HG03025 (cell line): Measurements from ENCODE around the gene IMP3.

Experiments
- ATAC-seq: cut with Tn5 transposase; IDR thresholded peaks from one replicate; pipeline ENCODE4 v1.9.1; 2021; ENCODE audit warnings: mild to moderate bottlenecking, moderate library complexity; ENCODE audit not compliant: unreplicated experiment, low FRiP score

IMP3 gene

DNA sequence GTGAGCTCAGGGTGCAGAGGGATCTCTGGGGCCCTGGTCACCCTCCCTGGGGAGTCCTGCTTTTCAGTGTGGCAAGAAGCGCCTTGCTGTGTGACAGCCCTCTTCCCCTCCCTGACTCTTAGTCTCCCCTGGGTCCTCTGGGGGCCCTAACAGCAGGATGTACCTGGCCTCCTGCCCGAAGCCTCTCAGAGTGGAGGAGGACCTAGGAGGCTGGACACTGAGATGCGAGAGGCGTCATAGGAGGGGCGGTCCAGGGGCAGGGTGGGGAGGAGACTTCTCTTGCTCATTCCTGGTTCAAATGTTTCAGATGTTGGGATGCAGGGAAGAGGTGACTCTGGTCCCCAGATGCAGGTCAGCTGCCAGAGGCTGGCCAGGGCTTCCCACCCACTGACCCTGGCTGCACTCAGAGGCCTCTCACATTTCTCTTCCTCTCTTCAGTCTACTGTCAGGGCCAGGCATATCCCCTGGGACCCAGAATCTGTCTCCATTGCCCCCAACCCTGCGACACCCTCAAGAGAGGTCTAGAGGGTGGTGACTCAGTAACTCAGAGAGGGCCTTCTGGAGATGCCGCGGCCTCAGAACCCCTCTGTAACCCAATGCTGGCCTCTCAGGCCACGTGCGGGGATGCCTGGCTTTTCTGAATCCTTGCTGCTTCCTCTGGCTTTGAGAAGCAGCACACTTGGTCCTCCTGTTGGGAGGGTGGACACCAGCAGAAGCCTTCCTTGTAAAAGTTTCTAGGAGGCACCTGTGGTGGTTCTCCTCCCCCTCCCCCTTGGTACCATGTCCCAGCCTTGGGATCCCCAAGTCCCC, 33.6 kb upstream of the IMP3 start:
- no peak for ATAC-seq

DNA sequence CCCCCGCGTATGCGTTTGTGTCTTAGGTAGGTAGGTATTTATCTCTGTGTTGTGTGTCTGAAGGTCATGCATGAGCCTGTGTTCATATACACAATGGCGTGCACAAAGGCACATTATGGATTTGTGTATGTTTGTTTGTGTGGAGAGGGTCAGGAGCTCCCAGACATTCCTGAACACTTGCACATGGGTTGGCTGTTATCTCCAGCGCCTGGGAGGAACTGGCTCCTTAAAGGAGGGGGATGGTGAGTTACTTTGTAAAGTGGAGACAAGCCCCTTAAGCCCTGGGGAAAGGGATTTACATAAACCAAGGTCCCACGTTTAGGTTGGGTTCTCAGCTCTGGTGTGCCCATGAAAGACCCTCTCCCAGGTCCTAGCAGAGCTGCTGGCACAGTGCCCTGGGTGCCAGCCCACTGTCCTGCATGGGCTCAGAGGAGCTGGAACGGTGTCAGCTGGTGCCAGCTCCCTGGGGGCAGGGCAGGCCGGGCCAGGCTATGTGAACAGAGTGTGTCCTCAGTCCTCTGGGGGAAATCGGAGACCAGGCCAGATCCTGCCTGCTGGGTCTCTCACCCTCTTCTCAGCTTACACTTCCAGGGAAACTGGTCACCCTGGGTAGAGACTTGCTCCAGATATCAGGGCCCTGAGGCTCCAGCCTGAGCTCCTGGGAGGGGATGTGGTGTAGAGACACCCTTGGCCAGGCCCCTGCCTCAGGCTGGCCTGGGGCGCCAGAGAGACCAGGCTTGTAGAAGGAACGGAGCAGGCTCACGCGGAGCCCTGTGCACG, 32.8 kb upstream of the IMP3 start:
- no peak for ATAC-seq

DNA sequence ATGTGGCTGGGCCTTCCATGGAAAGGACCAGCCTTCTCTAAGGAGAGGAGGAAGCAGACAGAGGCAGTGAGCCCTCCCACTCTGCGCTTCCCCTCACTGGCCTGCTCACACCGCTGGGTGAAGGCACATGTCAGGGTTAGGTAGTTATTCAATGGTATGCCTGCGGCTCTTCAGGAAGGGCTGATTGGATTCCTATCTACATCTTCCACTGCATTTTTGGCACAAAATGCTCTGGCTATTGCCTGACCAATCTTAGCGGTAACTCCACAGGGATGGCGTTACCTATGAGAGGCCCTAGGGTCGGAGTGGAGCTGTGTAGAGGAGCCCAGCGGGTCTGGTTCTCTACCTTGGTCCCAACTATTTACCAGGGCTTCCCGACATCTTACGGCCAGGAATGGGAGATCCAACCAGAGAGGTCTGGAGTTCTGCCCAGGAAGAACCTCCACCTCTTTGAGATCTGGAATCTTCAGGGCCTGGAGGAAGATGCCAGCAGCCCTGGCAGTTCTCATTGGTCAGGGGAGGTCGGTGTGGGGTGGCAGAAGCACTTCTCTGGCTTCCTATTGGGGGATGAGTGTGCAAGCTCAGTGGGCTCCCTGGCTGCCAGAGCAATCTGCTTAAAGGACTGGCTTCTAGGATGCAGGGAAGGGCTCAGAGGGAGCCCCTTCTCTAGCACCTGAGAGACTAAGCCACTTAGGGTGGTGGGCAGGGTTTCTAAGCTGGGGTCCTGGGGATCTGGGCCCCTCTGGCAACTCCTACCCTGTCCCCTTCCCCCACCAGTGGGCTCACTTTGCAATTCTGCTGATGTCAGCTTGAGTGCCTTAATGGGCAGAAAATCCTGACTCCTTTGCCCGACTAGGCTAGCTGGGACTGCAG, 31.9 kb upstream of the IMP3 start:
- ATAC-seq: no peak

DNA sequence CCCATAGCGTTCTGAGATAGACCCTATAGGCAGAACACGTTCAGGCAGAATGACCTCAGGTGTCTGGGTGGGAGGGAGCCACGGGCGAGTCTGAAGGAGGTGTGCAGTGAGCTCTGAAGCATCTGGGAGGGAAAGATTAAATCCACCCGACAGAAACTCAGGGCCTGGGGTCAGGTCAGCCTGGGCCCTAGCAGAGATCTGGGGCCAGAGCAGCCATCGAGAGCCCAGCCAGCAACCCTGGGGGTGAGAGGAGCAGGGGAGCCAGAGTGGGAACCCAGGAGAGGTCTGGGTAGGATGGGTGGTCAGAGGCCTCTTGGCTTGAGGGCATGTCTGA, 29.8 kb upstream of the IMP3 start:
- ATAC-seq: no peak

DNA sequence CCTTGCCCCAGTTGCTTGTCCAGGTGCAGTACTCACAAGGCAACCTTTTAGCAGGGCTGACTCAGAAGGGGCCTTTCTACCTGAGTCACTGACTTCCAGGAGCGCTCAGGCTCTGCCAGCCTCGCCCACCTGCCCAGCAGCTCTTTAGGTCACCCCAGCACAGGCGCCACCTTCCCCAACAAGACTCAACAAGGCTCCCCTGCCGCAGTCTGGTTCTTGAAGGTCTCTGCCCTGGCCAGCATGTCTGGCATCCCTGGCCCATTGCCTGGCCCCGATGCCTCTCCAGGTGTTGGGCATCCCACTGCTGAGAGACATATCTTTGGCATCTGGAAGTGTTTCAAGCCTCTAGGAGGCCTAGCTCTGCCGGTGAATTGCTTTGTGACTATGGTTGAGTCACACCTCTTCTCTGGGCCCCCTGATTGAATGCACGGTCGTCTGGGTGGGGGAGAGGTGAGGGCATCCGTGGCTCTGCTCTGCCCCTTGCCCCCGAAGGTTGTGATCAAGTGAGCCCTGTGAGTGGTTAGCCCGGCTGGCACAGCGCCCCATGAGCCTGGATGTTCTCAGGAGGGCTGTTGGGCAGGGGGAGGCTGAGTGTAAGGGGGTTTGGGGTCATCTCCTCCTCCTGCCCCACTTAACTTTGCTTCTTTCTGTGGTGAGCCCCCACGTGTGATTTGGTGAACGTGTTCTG, 29.3 kb upstream of the IMP3 start:
- ATAC-seq: no peak

DNA sequence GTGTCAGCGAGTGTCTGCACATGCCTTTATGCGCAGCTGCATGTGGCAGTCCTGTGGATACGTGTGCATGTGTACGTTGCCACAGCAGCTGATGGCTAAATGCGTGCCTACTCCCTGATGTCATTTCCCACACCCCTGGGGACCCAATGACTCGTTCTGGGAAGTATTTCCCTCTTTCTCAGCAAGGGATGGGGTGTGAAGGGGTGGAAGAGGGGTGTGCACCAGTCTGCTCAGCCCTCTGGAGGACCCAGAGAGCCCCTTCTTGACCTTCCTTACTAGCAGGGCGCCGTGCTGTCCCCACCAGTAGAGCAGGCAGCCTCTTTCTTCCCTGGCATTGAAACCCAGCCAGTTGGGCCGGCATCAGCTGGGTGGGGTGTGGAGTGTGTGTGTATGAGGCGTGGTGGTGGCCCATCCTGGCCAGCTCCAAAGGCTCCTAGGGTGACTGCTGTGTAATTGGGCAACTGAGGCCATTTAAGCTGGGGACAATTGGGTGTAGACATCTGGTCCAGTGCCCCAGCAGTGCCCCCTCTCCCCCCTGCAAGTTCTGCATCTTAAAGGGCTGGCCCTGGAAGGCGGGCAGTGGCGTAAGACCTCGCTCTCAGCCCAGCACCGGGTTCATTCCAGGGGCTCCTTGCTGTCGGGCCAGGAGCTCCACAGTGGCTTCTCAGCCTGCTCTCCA, 26.9 kb upstream of the IMP3 start:
- ATAC-seq: no peak

DNA sequence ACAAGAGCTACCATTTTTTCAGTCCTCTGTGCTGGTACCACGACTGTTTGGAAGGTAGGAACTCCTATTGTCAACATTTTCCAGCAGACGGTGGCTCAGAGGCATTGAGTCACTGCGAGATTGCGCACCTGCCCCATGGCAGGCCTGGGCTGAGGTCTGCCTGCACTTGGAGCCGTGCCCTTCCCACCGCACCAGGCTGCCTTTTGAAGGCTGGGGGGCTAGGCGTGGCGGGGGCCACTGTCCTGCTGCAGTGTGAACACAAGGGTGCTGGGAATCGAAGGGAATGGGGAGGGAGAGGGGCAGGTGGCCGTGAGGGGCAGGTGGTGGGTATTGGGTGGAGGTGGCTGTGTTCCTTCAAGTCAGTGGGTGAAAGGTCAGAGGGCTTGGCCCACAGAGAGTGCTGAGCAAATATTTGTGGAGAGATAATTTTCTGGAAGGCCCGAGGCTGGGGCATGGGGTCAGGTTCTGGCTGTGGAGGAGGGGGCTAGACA, 24.0 kb upstream of the IMP3 start:
- no peak for ATAC-seq

DNA sequence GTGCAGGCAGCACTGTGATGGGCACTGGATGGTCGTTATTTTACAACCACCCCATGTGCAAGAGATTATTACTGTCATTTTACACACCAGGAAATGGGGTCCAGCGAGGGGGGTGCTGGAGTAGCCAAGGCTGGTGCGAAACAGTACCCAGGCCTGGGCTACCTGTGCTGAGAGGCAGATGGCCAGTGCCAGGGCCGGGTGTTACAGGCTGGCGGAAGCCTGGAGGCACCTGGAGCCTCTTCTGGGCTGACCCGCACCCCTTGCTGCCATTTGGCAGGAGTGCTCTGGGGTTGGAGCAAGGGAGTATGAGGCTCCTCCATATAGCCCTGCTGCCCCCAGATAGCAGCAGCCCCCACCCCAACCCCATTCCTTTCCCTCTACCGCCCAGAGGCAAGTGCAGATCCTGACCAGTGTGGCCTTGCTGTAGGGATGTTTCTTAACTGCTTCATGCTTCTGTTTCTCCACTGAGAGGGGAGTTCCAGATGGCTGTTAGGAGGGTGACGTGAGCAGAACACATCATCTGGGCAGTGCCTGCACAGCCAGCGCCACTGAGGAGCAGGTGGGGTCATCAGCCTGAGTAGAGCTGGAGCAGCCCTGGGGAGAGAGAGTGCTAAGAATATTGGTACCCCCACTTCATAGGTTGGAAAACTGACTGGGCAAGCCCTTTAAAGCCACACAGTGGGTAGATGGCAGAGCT, 22.9 kb upstream of the IMP3 start:
- no peak for ATAC-seq

DNA sequence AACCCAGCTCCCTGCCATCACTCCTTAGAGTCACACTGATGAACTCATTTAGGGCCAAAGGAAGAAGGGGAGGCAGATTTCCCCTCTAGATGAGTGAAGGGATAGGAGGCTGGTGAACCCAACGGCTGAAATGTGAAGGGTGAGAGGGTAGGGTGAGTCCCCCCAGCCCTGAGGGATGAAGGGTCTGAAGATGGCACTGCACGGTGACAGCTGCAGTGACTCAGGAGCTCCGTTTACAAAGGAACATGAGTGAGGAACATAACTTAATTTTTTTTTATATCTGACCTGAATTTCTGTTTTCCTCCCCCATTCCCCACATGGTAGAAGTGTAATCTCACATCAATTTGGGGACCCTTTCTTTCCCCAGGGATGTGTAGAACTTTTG, 21.7 kb upstream of the IMP3 start:
- ATAC-seq: no peak

DNA sequence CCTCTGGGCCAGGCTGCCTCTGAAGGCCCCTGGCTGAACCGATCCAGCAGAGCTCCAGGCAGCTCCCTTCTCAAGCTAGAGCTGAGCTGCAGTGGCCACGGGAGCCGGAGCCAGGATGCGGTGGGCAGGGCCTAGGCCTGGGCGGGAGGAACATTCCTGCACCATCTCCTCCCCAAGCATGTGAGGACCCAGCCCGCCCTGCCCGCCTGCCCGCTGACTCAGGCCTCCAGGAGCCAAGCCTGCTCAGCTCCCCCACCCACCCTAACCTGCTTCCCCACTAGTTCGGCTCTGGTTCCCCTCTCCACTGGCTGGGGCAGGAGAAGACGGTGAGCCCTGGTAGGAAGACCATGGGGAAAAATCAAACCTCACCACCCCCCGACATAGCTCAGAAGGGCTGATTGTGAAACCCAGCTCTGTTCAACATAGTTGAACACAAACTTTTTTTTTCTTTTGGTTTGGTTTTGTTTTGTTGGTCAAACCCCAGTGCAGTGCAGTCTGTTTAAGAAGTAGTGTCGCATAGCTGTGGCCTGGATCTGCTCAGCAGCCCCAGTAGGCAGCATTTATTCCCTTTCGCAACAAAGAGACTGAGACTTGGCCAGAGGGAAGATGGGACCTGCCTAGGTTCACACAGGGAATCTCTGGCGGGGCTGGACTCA, 21.2 kb upstream of the IMP3 start:
- ATAC-seq: no peak

DNA sequence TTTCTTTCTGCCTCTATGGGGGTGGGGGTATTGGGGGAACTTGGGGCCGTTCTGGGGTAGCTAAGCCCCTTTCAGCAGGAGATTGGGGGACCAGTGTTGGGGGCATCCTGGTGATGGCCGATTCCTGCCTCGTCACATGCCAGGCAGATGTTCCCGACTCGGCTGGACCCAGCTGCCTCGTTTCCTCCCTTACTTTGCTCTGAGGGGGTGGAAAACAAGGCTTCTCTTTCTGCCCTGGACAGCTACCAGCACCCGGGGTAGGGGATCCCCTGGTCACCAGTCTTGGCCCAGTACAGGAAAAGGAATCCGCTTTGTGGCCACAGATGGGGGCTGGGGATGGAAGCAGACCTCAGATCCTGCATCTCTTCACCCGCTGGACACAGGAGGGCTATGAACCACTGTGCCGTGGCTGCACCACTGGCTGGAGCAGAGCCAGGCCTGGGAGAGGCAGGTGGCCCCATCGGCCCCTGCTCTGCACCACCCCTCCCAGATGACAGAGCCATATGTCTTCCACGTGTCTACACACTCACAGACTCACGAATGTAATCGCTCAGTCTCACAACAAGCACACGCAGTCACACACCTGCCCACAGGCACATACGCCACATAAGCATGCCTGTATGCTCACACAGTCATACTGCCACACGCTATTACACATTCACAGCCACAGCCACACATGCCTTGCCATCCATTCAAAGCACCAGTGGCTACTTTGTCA, 20.1 kb upstream of the IMP3 start:
- no peak for ATAC-seq

DNA sequence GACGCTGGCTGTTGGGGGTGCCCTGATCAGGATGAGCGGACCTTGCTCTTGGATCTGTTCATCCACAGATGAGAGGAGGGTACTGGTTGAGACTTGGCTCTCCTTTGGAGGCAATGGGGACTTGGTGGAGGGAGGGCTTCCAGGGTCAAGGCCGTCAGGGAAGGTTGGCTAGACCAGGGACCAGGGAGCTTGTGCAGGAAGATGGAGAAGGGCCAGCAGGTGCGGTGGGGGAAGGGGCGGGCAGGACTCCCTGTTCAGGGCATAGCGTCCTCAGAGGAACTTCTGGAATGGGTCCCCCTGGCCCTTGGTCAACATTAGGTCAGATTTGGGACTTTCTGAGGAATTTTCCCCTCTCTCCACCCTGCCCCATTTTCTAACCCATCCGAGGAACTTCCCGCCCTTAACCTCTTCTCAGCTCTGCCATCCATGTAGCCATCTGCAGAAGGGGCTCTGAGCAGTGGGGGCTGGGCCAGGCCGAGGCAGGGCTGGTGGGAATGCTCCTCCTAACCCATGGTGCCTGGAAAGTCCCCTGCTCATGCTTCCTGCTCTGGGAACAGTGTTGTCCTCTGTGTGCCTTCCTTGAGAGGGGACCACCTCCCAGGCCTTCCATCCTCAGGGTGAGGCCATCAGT, 19.2 kb upstream of the IMP3 start:
- ATAC-seq: no peak

DNA sequence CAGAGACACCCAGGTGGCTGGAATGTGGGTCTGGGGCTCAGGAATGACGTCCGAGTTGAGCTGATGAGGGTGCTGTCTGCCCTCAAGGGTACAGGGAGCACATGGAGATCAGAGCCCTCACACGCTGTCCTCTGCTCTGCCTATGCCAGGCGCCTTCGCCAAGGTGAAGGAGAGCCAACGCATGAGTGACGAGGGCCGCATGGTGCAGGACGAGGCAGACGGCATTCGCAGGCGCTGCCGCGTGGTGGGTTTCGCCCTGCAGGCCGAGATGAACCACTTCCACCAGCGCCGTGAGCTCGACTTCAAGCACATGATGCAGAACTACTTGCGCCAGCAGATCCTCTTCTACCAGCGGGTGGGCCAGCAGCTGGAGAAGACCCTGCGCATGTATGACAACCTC, 16.8 kb upstream of the IMP3 start:
- ATAC-seq: no peak

DNA sequence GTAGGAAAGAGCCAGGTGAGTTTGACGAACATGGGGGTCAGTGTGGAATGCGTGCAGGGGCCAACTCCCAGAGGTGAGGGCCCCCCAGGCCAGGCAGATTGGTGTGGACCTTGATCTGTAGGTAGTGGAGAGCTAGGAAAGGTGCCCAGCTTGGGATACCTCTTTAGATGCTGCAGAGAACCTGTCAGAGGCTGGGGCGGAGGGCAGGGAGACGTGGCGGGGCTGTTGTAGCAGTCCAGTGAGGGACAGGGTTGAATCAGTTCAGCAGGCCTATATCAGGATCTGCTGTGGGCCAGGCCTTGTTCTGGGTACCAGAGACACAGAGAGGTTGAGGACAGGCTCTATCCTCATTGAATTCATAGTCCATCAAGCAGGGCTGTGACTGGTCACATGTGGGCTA, 16.3 kb upstream of the IMP3 start:
- no peak for ATAC-seq

DNA sequence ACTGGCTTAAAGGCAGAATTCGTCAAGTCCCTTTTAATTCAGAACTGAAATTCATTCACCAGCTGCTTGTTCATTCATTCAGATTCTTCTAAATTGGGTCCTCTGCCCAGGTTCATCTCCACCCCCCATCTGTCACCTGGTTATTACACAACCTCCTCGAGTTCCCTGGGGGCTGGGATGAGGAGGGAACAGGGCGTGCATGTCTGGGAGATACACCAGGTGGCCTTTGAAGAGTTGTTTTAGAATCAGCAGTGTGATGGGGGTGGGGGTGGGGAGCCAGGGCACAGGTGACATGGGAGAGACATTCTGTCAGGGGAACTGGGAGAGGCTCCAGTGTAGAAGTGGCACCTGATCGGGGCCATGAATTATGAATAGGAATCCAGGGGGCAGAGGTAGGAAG, 15.9 kb upstream of the IMP3 start:
- no peak for ATAC-seq

DNA sequence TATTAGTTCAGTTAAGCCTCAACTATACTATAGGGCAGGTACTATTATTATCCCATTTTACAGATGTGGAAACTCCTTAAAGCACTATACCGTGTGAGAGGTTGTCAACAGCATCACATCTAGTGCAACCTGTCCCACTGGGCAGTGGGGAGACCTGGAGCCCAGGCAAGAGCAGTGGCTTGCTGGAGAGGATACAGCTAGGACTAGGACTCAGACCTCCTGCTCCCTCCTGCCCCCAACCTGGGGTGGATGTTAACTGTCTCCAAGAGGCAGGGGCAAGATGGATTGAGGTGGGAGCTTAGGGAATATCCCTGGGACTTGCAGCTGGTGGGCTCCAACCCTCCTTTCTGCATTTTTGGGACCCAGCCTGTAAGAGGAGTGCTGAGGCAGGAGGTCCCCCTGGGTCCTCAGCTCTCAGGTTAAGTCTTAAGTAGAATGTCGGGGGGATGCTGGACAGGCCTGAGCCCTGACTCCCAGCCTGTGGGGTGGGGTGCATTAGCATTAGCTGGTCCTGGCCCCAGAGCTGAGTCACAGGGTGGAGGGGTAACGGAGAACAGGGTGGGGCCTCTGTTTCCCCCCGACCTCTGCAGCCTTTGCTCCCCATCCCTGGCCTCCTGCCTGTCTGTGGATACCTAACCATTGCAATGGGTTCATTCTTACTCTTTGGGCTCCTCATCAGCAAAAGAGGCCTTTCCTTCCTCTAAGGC, 14.3 kb upstream of the IMP3 start:
- no peak for ATAC-seq

DNA sequence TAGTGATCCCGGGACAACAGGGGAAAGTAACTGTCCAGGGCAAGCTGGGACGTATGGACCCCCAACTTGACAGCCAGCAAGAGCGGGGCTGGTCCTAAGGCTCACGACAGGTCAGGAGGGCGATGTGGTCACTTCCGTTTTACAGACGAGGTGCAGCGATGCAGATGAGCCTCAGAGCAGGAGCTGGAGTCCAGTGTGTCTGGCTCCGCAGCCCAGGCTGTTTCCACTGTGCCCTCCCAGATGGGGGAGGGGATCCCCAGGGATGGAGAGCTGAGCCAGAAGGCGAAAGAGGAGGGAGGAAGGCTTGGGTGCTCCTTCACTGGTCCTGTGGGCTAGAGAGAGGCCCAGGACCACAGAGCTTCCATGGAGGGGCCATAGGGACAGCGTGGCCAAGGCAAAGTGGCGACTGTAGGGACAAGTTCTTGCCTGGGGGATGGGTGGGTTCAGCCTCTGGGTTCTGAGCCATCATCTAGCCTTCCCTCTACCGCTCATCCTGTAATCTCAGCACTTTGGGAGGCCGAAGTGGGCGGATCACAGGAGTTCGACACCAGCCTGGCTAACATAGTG, 13.4 kb upstream of the IMP3 start:
- ATAC-seq: no peak
